Measurements from ENCODE around the gene PDF.
"Not testable (repeated sequence)": the region's sequence is repeated elsewhere in the genome, so short reads cannot be mapped to it uniquely, and the experiment has no call there.

The PDF gene

DNA sequence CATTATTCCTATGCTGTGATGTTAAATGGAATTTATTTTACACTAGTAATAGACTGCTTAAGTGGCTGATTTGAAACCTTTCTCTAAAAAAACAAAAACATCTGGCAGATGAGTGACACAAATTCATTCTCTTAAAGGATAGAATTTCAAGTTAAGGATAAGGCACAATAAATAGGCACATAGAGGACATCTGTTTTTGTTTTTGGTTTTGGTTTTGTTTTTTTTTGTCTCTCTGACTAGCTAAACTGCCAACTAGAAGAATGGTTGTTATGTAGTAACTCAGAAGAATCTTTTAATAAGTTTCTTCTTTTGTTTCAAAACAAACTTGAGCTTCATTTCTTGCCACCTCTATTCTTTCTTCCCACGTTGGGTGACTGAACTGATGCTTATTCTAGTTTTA lies 24.4 kb downstream of the PDF start:
- Histone ChIP-seq H3K36me3 (ENCODE audit: insufficient read depth, low read length) (peaks cover 19% of the 10 kb centered on the region), H2AFZ (ENCODE audit: low read depth, low read length) (no peak overlapping the region), H3K4me3 (ENCODE audit: low read length) (no peak overlapping the region), H3K9me3 (ENCODE audit: low read length) (no peaks in the 10 kb centered on the region), H3K4me1 (ENCODE audit: insufficient read depth, low read length) (no peaks in the 10 kb centered on the region), H3K27me3 (ENCODE audit: insufficient read depth, low read length) (no peaks in the 10 kb centered on the region)

GRCh38 chr16:69302301-69302700 lies 28.1 kb downstream of the PDF start:
- no peaks in the 10 kb centered on the region for H3K27me3 ChIP-seq (ENCODE audit: insufficient read depth, low read length)
- H3K36me3 ChIP-seq (ENCODE audit: insufficient read depth, low read length): peaks cover 36% of the 10 kb centered on the region
- no peaks in the 10 kb centered on the region for H3K4me1 ChIP-seq (ENCODE audit: insufficient read depth, low read length)
- H3K9me3 ChIP-seq (ENCODE audit: low read length): no peaks in the 10 kb centered on the region
- H2AFZ ChIP-seq (ENCODE audit: low read depth, low read length): no peak overlapping the region
- no peak overlapping the region for H3K4me3 ChIP-seq (ENCODE audit: low read length)

DNA sequence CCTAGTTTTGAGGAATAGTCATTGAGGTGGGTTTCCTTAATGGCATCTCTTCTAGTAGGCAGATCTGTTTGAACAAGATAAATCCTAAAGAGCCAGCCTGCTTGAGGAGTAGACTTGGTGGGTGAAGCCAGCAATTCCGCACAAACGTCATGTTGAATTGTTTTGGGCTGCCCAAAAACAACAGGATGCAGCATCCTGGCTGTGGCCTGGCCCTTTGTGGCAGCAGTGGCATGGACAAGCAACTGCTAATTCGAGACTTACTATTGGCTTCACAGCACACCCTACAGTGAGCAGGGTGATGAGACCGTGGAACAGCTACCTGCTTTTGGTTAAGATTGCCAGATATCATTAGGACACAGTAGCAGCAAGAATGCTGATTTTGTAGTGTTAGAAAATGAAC lies 28.5 kb downstream of the PDF start:
- H2AFZ ChIP-seq (ENCODE audit: low read depth, low read length): no peak overlapping the region
- H3K9me3 ChIP-seq (ENCODE audit: low read length): no peaks in the 10 kb centered on the region
- H3K4me3 ChIP-seq (ENCODE audit: low read length): no peak overlapping the region
- H3K4me1 ChIP-seq (ENCODE audit: insufficient read depth, low read length): no peaks in the 10 kb centered on the region
- peaks cover 36% of the 10 kb centered on the region for H3K36me3 ChIP-seq (ENCODE audit: insufficient read depth, low read length)
- no peaks in the 10 kb centered on the region for H3K27me3 ChIP-seq (ENCODE audit: insufficient read depth, low read length)

DNA sequence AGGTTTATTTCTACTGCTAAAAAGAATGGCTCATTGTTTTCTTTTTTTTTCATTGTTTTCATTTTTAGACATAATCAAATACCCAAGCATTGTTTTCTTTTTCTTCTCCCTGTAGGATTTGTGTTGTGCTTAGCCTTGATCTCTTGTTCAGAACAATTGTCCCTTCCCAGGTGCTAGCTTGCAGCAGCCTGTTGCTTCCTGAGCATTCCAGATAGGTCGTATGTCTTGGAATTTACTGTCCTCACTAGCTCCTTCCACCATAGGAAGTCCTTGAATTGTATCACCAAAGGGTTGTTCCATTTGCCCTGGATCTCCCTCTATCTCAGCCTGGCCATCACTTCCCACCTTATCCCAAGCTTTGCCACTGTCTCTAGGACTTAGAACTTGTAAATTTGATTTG lies 29.2 kb downstream of the PDF start:
- H2AFZ ChIP-seq (ENCODE audit: low read depth, low read length): no peak overlapping the region
- H3K4me3 ChIP-seq (ENCODE audit: low read length): no peak overlapping the region
- H3K4me1 ChIP-seq (ENCODE audit: insufficient read depth, low read length): no peaks in the 10 kb centered on the region
- H3K36me3 ChIP-seq (ENCODE audit: insufficient read depth, low read length): peaks cover 36% of the 10 kb centered on the region
- no peaks in the 10 kb centered on the region for H3K9me3 ChIP-seq (ENCODE audit: low read length)
- no peaks in the 10 kb centered on the region for H3K27me3 ChIP-seq (ENCODE audit: insufficient read depth, low read length)

DNA sequence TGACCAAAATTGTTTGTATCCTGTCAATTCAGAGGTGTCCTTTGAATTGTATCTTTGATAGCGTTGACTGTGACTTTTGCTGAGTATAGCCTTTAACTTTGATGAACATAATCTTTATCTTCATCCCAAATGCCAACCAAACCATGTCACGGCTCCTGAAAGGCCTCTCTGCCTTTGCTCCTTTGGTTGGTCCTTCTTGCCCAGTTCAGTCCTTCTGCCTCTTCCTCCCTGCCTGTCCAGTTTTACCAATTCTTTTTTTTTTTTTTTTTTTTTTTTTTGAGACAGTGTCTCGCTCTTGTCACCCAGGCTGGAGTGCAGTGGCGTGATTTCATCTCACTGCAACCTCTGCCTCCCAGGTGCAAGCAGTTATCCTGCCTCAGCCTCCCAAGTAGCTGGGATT lies 32.1 kb downstream of the PDF start:
- Histone ChIP-seq H3K9me3 (ENCODE audit: low read length) (no peaks in the 10 kb centered on the region), H3K27me3 (ENCODE audit: insufficient read depth, low read length) (no peaks in the 10 kb centered on the region), H2AFZ (ENCODE audit: low read depth, low read length) (no peak overlapping the region), H3K4me1 (ENCODE audit: insufficient read depth, low read length) (no peaks in the 10 kb centered on the region), H3K4me3 (ENCODE audit: low read length) (no peak overlapping the region), H3K36me3 (ENCODE audit: insufficient read depth, low read length) (peaks cover 32% of the 10 kb centered on the region)

DNA sequence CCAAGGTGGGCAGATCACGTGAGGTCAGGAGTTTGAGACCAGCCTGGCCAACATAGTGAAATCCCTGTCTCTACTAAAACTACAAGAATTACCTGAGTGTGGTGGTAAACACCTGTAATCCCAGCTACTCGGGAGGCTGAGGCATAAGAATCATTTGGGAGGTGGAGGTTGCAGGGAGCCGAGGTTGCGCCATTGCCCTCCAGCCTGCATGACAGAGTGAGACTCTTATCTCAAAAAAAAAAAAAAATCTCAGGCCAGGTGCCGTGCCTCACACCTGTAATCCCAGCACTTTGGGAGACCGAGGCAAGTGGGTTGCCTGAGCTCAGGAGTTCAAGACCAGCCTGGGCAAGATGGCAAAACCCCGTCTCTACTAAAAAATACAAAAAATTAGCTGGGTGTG lies 33.6 kb downstream of the PDF start:
- H3K9me3 ChIP-seq (ENCODE audit: low read length); H3K27me3 ChIP-seq (ENCODE audit: insufficient read depth, low read length); H2AFZ ChIP-seq (ENCODE audit: low read depth, low read length); H3K4me3 ChIP-seq (ENCODE audit: low read length); H3K4me1 ChIP-seq (ENCODE audit: insufficient read depth, low read length): not testable (repeated sequence)
- H3K36me3 ChIP-seq (ENCODE audit: insufficient read depth, low read length): peaks cover 24% of the 10 kb centered on the region

- Histone ChIP-seq H3K4me3 (ENCODE audit: low read length) (no peak overlapping the region), H2AFZ (ENCODE audit: low read depth, low read length) (no peak overlapping the region), H3K4me1 (ENCODE audit: insufficient read depth, low read length) (no peaks in the 10 kb centered on the region), H3K27me3 (ENCODE audit: insufficient read depth, low read length) (no peaks in the 10 kb centered on the region), H3K36me3 (ENCODE audit: insufficient read depth, low read length) (peaks cover 4% of the 10 kb centered on the region), H3K9me3 (ENCODE audit: low read length) (no peaks in the 10 kb centered on the region)
Observed at GRCh38 chr16:69294051-69294450, 36.3 kb downstream of the PDF start.

DNA sequence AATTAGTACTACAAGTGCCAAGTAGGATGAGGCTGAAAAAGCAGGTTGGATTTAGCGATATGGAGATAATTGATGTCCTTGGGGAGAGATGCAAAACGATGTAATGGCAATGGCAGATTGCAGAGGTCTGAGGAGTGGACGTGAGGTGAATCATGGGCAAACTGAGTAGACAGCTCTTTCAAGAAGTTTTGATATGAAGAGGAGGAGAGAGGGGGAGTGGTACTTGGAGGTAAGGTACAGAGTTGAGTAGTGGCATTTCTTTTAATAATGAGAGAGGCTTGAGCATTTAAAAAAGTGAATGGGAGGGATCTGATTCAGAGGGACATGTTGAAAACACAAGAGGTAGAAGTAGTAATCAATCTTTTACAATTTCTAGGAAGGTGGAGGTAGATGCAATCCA lies 37.0 kb downstream of the PDF start:
- Histone ChIP-seq H3K4me1 (ENCODE audit: insufficient read depth, low read length) (no peaks in the 10 kb centered on the region), H3K27me3 (ENCODE audit: insufficient read depth, low read length) (no peaks in the 10 kb centered on the region), H2AFZ (ENCODE audit: low read depth, low read length) (no peak overlapping the region), H3K36me3 (ENCODE audit: insufficient read depth, low read length) (peaks cover 4% of the 10 kb centered on the region), H3K4me3 (ENCODE audit: low read length) (no peak overlapping the region), H3K9me3 (ENCODE audit: low read length) (no peaks in the 10 kb centered on the region)

GRCh38 chr16:69291657-69292056 lies 38.7 kb downstream of the PDF start:
- H3K4me3 ChIP-seq (ENCODE audit: low read length); H3K27me3 ChIP-seq (ENCODE audit: insufficient read depth, low read length); H3K4me1 ChIP-seq (ENCODE audit: insufficient read depth, low read length); H2AFZ ChIP-seq (ENCODE audit: low read depth, low read length); H3K36me3 ChIP-seq (ENCODE audit: insufficient read depth, low read length); H3K9me3 ChIP-seq (ENCODE audit: low read length): not testable (repeated sequence)

DNA sequence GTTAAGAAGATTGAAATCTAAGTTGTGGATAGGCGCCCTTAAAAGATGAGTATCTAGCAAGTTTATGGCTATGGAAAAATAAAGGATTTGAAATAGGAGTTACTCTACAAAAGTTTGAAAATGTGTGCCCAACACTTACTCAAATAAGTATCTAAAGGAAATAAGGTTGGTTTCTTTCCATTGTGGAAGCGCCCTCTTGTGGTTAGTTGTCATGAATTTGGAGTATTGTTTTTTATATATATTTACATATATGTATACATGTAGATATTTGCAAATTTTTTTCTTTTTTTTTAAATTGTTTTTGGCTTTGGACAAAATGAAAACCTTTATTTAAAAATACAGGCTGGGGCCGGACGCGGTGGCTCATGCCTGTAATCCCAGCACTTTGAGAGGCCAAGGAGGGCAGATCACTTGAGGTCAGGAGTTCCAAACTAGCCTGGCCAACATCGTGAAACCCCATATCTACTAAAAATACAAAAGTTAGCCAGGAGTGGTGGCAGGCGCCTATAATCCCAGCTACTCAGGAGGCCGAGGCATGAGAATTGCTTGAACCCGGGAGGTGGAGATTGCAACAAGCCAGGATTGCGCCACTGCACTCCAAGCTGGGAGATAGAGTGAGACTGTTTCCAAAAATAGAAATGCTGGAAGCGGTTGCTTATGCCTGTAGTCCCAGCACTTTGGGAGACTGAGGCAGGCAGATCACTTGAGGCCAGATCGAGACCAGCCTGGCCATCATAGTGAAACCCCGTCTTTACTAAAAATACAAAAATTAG lies 43.3 kb downstream of the PDF start:
- Histone ChIP-seq H3K9me3 (ENCODE audit: low read length) (no peaks in the 10 kb centered on the region), H3K27me3 (ENCODE audit: insufficient read depth, low read length) (no peaks in the 10 kb centered on the region), H3K4me3 (ENCODE audit: low read length) (no peak overlapping the region), H3K36me3 (ENCODE audit: insufficient read depth, low read length) (peaks cover 24% of the 10 kb centered on the region), H3K4me1 (ENCODE audit: insufficient read depth, low read length) (no peaks in the 10 kb centered on the region), H2AFZ (ENCODE audit: low read depth, low read length) (no peak overlapping the region)

DNA sequence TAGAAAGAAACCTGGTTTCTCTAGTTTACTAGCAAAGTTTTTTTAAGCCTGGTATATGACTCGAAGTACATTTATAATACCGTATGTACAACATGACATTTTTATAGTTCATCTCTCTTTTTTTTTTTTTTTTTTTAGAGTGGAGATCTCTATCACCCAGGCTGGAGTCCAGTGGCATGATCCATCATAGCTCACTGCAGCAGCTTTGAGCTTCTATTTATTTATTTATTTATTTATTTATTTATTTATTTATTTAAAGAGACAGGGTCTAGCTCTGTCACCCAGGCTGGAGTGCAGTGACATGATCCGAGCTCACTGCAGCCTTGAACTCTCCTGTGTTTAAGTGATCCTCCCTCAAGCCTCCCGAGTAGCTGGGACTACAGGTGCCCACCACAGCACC lies 45.1 kb downstream of the PDF start:
- no peak overlapping the region for H3K4me3 ChIP-seq (ENCODE audit: low read length)
- no peaks in the 10 kb centered on the region for H3K27me3 ChIP-seq (ENCODE audit: insufficient read depth, low read length)
- no peaks in the 10 kb centered on the region for H3K9me3 ChIP-seq (ENCODE audit: low read length)
- H2AFZ ChIP-seq (ENCODE audit: low read depth, low read length): no peak overlapping the region
- peaks cover 24% of the 10 kb centered on the region for H3K36me3 ChIP-seq (ENCODE audit: insufficient read depth, low read length)
- no peaks in the 10 kb centered on the region for H3K4me1 ChIP-seq (ENCODE audit: insufficient read depth, low read length)

GRCh38 chr16:69283851-69284250 lies 46.5 kb downstream of the PDF start:
- H3K27me3 ChIP-seq (ENCODE audit: insufficient read depth, low read length): no peaks in the 10 kb centered on the region
- no peak overlapping the region for H3K4me3 ChIP-seq (ENCODE audit: low read length)
- no peak overlapping the region for H2AFZ ChIP-seq (ENCODE audit: low read depth, low read length)
- no peaks in the 10 kb centered on the region for H3K4me1 ChIP-seq (ENCODE audit: insufficient read depth, low read length)
- no peaks in the 10 kb centered on the region for H3K9me3 ChIP-seq (ENCODE audit: low read length)
- H3K36me3 ChIP-seq (ENCODE audit: insufficient read depth, low read length): peaks cover 20% of the 10 kb centered on the region

- Histone ChIP-seq H3K4me3 (ENCODE audit: low read length) (no peak overlapping the region), H2AFZ (ENCODE audit: low read depth, low read length) (no peak overlapping the region), H3K4me1 (ENCODE audit: insufficient read depth, low read length) (no peaks in the 10 kb centered on the region), H3K36me3 (ENCODE audit: insufficient read depth, low read length) (peaks cover 7% of the 10 kb centered on the region), H3K27me3 (ENCODE audit: insufficient read depth, low read length) (no peaks in the 10 kb centered on the region), H3K9me3 (ENCODE audit: low read length) (no peaks in the 10 kb centered on the region)
Observed at GRCh38 chr16:69277413-69277812, 53.0 kb downstream of the PDF start.

All from neuron (in vitro differentiated cells).